Left renal pelvis (tissue), 4 donors: ENCODE results near the gene TMEM169. TPM values are rescaled to one million over a fixed set of nuclear protein-coding genes. Genes with fewer than 3 reads are reported as not detected.

ENCODE experiments used
- polyA plus RNA-seq, 4 donors: library from polyadenylated mRNA; unstranded; fragments of 120-200 nt; gene quantifications; one replicate each; pipeline ENCODE4 v1.2.1, GENCODE V29; 2013; ENCODE audit not compliant: insufficient read length in 4 of 4

The TMEM169 gene
- polyA plus RNA-seq, 4 donors = 3.4 to 16.2 (median 14.7) TPM

Other genes with a start within 250 kb of the TMEM169 start
- 10 to 100 TPM in 3 of 4 donors, 1 to 10 TPM in 1; 4.7 to 22.3 (median 18.6) TPM for gene MREG, start 68.4 kb upstream of the TMEM169 start, polyA plus RNA-seq
- gene PECR, start 110 bp upstream of the TMEM169 start, polyA plus RNA-seq = 10 to 100 TPM; 10.7 to 52.2 (median 40.5) TPM
- 100 to 1,000 TPM; 248 to 472 (median 325) TPM for gene XRCC5, start 27.4 kb downstream of the TMEM169 start, polyA plus RNA-seq